Endothelial cell of umbilical vein (primary cell): ENCODE measurements around the gene ANXA9. TPM values are rescaled to one million over a fixed set of nuclear protein-coding genes. Genes with fewer than 3 reads are reported as not detected.

ENCODE experiments used
- BruUV-seq: library from RNA; stranded (reverse); fragments of 400-500 nt; replicated peaks from 2 replicates; lab custom pipeline; 2021; lab: Mats Ljungman, UMichigan
- CTCF ChIA-PET: fragments of 300-600, 350-600 bp; sonication (Branson Sonifier 250); formaldehyde crosslinking; loops from one replicate; lab custom pipeline; 2021; ENCODE audit warnings: antibody characterized with exemption, inconsistent platforms; lab: Charles Lee
- POLR2A ChIA-PET: fragments of 300-600, 350-600 bp; sonication (Branson Sonifier 250); formaldehyde crosslinking; loops from one replicate; lab custom pipeline; 2021; ENCODE audit warnings: antibody characterized with exemption, inconsistent platforms; lab: Charles Lee
- DNase-seq: peaks from one replicate; pipeline ENCODE4 v3.0.0-alpha.2; 2011; ENCODE audit warnings: low read depth, low spot score
- FAIRE-seq: peaks from 2 replicates; lab custom pipeline; 2011; peaks lifted over from hg19 to GRCh38; lab: Jason Lieb, UNC
- H2AFZ ChIP-seq: 2 replicates; pipeline ENCODE4 v1.6.0; 2012; ENCODE audit warnings: low read depth, low read length, control low read depth, inconsistent platforms
- H3K27ac ChIP-seq: 2 replicates; pipeline ENCODE4 v1.5.1; 2011; ENCODE audit warnings: low read depth, mild to moderate bottlenecking, control low read depth, low read length, moderate library complexity; ENCODE audit not compliant: insufficient read depth
- H3K27me3 ChIP-seq, 2 experiments: 2 replicates each; pipeline versions ENCODE4 v1.6.0 to v1.6.1; 2011; ENCODE audit warnings: low read length in 2 of 2, mixed read lengths in 1 of 2; ENCODE audit not compliant: control insufficient read depth in 2 of 2, insufficient read depth in 2 of 2
- H3K36me3 ChIP-seq, 2 experiments: 2 replicates in 1 of 2; 3 replicates in 1 of 2; pipeline ENCODE4 v1.5.1; 2011; ENCODE audit warnings: low read length in 2 of 2, mild to moderate bottlenecking in 1 of 2, moderate library complexity in 1 of 2; ENCODE audit not compliant: control insufficient read depth in 2 of 2, insufficient read depth in 2 of 2; ENCODE audit errors: extremely low read depth in 1 of 2
- H3K4me1 ChIP-seq: 3 replicates; pipeline ENCODE4 v1.5.1; 2011; ENCODE audit warnings: mild to moderate bottlenecking, low read length; ENCODE audit not compliant: control insufficient read depth, insufficient read depth; ENCODE audit errors: extremely low read depth
- H3K4me2 ChIP-seq: 2 replicates; pipeline ENCODE4 v1.6.1; 2011; ENCODE audit warnings: low read length, control low read depth, mixed read lengths; ENCODE audit not compliant: insufficient read depth
- H3K4me3 ChIP-seq, 3 experiments: fragments of 200-600 bp in 1 of 3; sonication (generic), shearing (Covaris generic) in 1 of 3; replicated peaks in 1 of 3; 2 replicates each; pipeline ENCODE4 v1.5.1; 2011 to 2016; ENCODE audit warnings: control low read depth in 3 of 3, low read length in 3 of 3, mild to moderate bottlenecking in 2 of 3, inconsistent platforms in 1 of 3, low read depth in 1 of 3, moderate library complexity in 1 of 3; ENCODE audit not compliant: insufficient read depth in 1 of 3
- H3K79me2 ChIP-seq: 2 replicates; pipeline ENCODE4 v1.6.0; 2012; ENCODE audit warnings: low read length, inconsistent platforms; ENCODE audit not compliant: control insufficient read depth, insufficient read depth
- H3K9ac ChIP-seq: replicated peaks from 2 replicates; pipeline ENCODE3; 2011; ENCODE audit warnings: low read length, control low read depth; ENCODE audit not compliant: insufficient read depth; ENCODE audit errors: extremely low read depth
- H3K9me1 ChIP-seq: replicated peaks from 3 replicates; pipeline ENCODE4 v1.6.0; 2011; ENCODE audit warnings: mild to moderate bottlenecking, low read length; ENCODE audit not compliant: control insufficient read depth, insufficient read depth; ENCODE audit errors: extremely low read depth
- H3K9me3 ChIP-seq: replicated peaks from 2 replicates; pipeline ENCODE4 v1.5.1; 2012; ENCODE audit warnings: low read length, inconsistent platforms; ENCODE audit not compliant: control insufficient read depth, insufficient read depth
- H4K20me1 ChIP-seq: replicated peaks from 2 replicates; pipeline ENCODE3; 2011; ENCODE audit warnings: mild to moderate bottlenecking, low read length; ENCODE audit not compliant: control insufficient read depth, insufficient read depth; ENCODE audit errors: extremely low read depth
- EZH2 ChIP-seq: IDR thresholded peaks from 2 replicates; pipeline ENCODE4 v1.6.1; 2012; ENCODE audit warnings: borderline replicate concordance, low read depth, mild to moderate bottlenecking, moderate library complexity, low read length, inconsistent platforms; ENCODE audit not compliant: severe bottlenecking
- FOS ChIP-seq: IDR thresholded peaks from 2 replicates; pipeline ENCODE4 v1.6.1; 2011; ENCODE audit warnings: mild to moderate bottlenecking, low read length, moderate library complexity, borderline replicate concordance; ENCODE audit not compliant: insufficient read depth
- GATA2 ChIP-seq: IDR thresholded peaks from 2 replicates; pipeline ENCODE4 v1.7.0; 2011; ENCODE audit warnings: low read depth, mild to moderate bottlenecking, moderate library complexity, mixed read lengths, low read length; ENCODE audit not compliant: insufficient read length, insufficient read depth
- JUN ChIP-seq: IDR thresholded peaks from 2 replicates; pipeline ENCODE4 v1.6.1; 2011; ENCODE audit warnings: borderline replicate concordance, low read depth; ENCODE audit not compliant: insufficient read length, insufficient read depth
- MAX ChIP-seq: IDR thresholded peaks from 2 replicates; pipeline ENCODE4 v1.6.1; 2011; ENCODE audit not compliant: insufficient read depth, insufficient read length
- MYC ChIP-seq: IDR thresholded peaks from one replicate; pipeline ENCODE4 v1.6.1; 2011; ENCODE audit warnings: mild to moderate bottlenecking, low read depth, low read length
- POLR2A ChIP-seq: IDR thresholded peaks from 2 replicates; pipeline ENCODE4 v1.6.1; 2012; ENCODE audit warnings: low read depth, mild to moderate bottlenecking, control low read depth, low read length
- POLR2AphosphoS5 ChIP-seq: IDR thresholded peaks from 2 replicates; pipeline ENCODE4 v1.6.1; 2012; ENCODE audit warnings: low read depth, mild to moderate bottlenecking, control low read depth, low read length, moderate library complexity; ENCODE audit not compliant: insufficient read depth
- dilution Hi-C: fragments of 300-500 bp; cut with MboI; formaldehyde crosslinking; loops from one replicate; pipeline ENCODE4 v1.15.0; 2019; ENCODE audit warnings: low sequenced_read_pairs; ENCODE audit not compliant: extremely low pct_ligation_motif_present
- intact Hi-C: fragments of 100-400 bp; cut with micrococcal nuclease; formaldehyde crosslinking; loops from one replicate; pipeline ENCODE4 v1.10.0; 2022
- polyA plus RNA-seq, 4 experiments: library from polyadenylated mRNA; depleted of rRNA in 3 of 4; stranded (reverse) in 3 of 4; unstranded in 1 of 4; fragments of >200 nt; gene quantifications; 2 replicates each; pipeline versions ENCODE4 v1.2.1 to v1.2.3, GENCODE V29; 2011 to 2012; ENCODE audit warnings: missing spikeins in 1 of 4
- total RNA-seq: library from RNA; stranded (reverse); gene quantifications from 2 replicates; pipeline ENCODE4 v1.2.3, GENCODE V29; 2021
- TF ChIP-seq, protein P1 (sequence below), 2 donors: IDR thresholded peaks; 1 replicate in 1 of 2; 2 replicates in 1 of 2; pipeline ENCODE4 v1.5.1; 2011; ENCODE audit warnings: low read length in 2 of 2, mild to moderate bottlenecking in 2 of 2, moderate library complexity in 2 of 2, control low read depth in 1 of 2, inconsistent platforms in 1 of 2, low read depth in 1 of 2; ENCODE audit not compliant: insufficient read depth in 1 of 2; ENCODE audit errors: extremely low read depth in 1 of 2

The ANXA9 gene
- total and polyA plus RNA-seq, 2 donors (not counting 3 experiments of a cell fraction or from before 2014, with no cell fraction given), result not detected

- intact Hi-C loops, result no loop called here
- dilution Hi-C loops, result no loop called here
- no peak overlapping the region for H3K9ac ChIP-seq
- H3K36me3 ChIP-seq, result peaks cover 0 to under 1% of the 10 kb centered on the region in 2 experiments
- FAIRE-seq (no peak), DNase-seq (no peak)
- H3K4me3 ChIP-seq, result no peak overlapping the region
- H4K20me1 ChIP-seq, result no peaks in the 10 kb centered on the region
- no peaks in the 10 kb centered on the region for H3K27me3 ChIP-seq
- H2AFZ ChIP-seq, result no peak overlapping the region
- ChIA-PET POLR2A (no interaction called here), CTCF (interaction anchor here (0.7 to 1.1 kb wide), 3 partner anchors 9 to 44 kb away, joined by 3 read pairs; no protein-coding TSS in a partner anchor)
- no peaks in the 10 kb centered on the region for H3K79me2 ChIP-seq
- H3K4me2 ChIP-seq, result no peak overlapping the region
- H3K9me3 ChIP-seq, result no peaks in the 10 kb centered on the region
- H3K27ac ChIP-seq, result no peak overlapping the region
- H3K9me1 ChIP-seq, result no peaks in the 10 kb centered on the region
- no TSS peak for BruUV-seq
- no peak for TF ChIP-seq MYC
- TF ChIP-seq POLR2A, result no peak
- TF ChIP-seq GATA2, result no peak
- TF ChIP-seq, protein P1, sequence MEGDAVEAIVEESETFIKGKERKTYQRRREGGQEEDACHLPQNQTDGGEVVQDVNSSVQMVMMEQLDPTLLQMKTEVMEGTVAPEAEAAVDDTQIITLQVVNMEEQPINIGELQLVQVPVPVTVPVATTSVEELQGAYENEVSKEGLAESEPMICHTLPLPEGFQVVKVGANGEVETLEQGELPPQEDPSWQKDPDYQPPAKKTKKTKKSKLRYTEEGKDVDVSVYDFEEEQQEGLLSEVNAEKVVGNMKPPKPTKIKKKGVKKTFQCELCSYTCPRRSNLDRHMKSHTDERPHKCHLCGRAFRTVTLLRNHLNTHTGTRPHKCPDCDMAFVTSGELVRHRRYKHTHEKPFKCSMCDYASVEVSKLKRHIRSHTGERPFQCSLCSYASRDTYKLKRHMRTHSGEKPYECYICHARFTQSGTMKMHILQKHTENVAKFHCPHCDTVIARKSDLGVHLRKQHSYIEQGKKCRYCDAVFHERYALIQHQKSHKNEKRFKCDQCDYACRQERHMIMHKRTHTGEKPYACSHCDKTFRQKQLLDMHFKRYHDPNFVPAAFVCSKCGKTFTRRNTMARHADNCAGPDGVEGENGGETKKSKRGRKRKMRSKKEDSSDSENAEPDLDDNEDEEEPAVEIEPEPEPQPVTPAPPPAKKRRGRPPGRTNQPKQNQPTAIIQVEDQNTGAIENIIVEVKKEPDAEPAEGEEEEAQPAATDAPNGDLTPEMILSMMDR (IDR thresholded peaks at IDR 0.05; ENCODE audit: extremely low read depth in 1 of 2, insufficient read depth in 1 of 2, low read depth in 1 of 2, low read length in 2 of 2), result no peak
- no peak for TF ChIP-seq JUN
- no peak for TF ChIP-seq POLR2AphosphoS5
- no peak for TF ChIP-seq FOS
- no peak for TF ChIP-seq MAX
- no peak for TF ChIP-seq EZH2
- no peaks in the 10 kb centered on the region for H3K4me1 ChIP-seq
Measured at GRCh38 chr1:151039521-151039920, 57.4 kb downstream of the ANXA9 start.
